GM12878 (cell line): ENCODE results near the gene PPP1R27. TPM values are rescaled to one million over a fixed set of nuclear protein-coding genes. Genes with fewer than 3 reads are reported as not detected.

ENCODE experiments used
- CBX5 ChIP-seq: sonication (generic); IDR thresholded peaks from 2 replicates; pipeline ENCODE4 v1.6.1; 2016; ENCODE audit warnings: low read depth, moderate library complexity, mild to moderate bottlenecking, inconsistent platforms
- CEBPB ChIP-seq, 2 experiments: fragments of 150-350 bp in 1 of 2; IDR thresholded peaks; 2 replicates each; pipeline ENCODE4 v1.6.1; 2012 to 2014; ENCODE audit warnings: low read depth in 2 of 2, low read length in 2 of 2, borderline replicate concordance in 1 of 2, inconsistent platforms in 1 of 2
- CREB1 ChIP-seq: IDR thresholded peaks from 2 replicates; pipeline ENCODE4 v1.6.1; 2012; ENCODE audit warnings: low read depth, mild to moderate bottlenecking, inconsistent platforms
- EED ChIP-seq: sonication (generic); IDR thresholded peaks from 2 replicates; pipeline ENCODE4 v1.6.1; 2016; ENCODE audit warnings: antibody characterized with exemption, low read depth
- EP300 ChIP-seq, 2 experiments: fragments of 150-350 bp in 1 of 2; IDR thresholded peaks; 2 replicates each; pipeline ENCODE4 v1.6.1; 2011 to 2012; ENCODE audit warnings: low read depth in 2 of 2, low read length in 2 of 2, borderline replicate concordance in 1 of 2, improper control_type of control experiment in 1 of 2, inconsistent platforms in 1 of 2; ENCODE audit not compliant: control insufficient read depth in 1 of 2
- FOXM1 ChIP-seq: IDR thresholded peaks from 2 replicates; pipeline ENCODE4 v1.6.1; 2012; ENCODE audit warnings: low read depth, mild to moderate bottlenecking, inconsistent platforms, low read length, moderate library complexity
- KDM1A ChIP-seq: fragments of 200-600 bp; sonication (generic); IDR thresholded peaks from 2 replicates; pipeline ENCODE4 v1.6.1; 2016; ENCODE audit warnings: borderline replicate concordance
- MEF2B ChIP-seq: fragments of 450-650 bp; IDR thresholded peaks from 2 replicates; pipeline ENCODE4 v1.6.1; 2018; ENCODE audit warnings: mild to moderate bottlenecking, moderate library complexity; ENCODE audit not compliant: partially characterized antibody, poor library complexity, severe bottlenecking
- NBN ChIP-seq: fragments of 450-650 bp; IDR thresholded peaks from 2 replicates; pipeline ENCODE4 v1.6.1; 2016
- NFIC ChIP-seq: IDR thresholded peaks from 2 replicates; pipeline ENCODE4 v1.6.1; 2012; ENCODE audit warnings: low read depth, mild to moderate bottlenecking, inconsistent platforms, low read length, moderate library complexity
- POLR2A ChIP-seq: IDR thresholded peaks from 2 replicates; pipeline ENCODE4 v1.6.1; 2011; ENCODE audit warnings: low read depth, mild to moderate bottlenecking, low read length
- POLR2AphosphoS5 ChIP-seq: IDR thresholded peaks from 2 replicates; pipeline ENCODE4 v1.6.1; 2011; ENCODE audit warnings: mild to moderate bottlenecking, low read length, inconsistent platforms
- SUPT20H ChIP-seq: IDR thresholded peaks from 2 replicates; pipeline ENCODE4 v1.6.1; 2011; ENCODE audit warnings: low read depth, mild to moderate bottlenecking, low read length, moderate library complexity, borderline replicate concordance; ENCODE audit not compliant: control insufficient read depth
- ZNF622 ChIP-seq: fragments of 450-650 bp; IDR thresholded peaks from 2 replicates; pipeline ENCODE4 v1.6.1; 2017; ENCODE audit warnings: mild to moderate bottlenecking, inconsistent platforms
- polyA plus RNA-seq, 11 experiments: library from polyadenylated mRNA; depleted of rRNA in 4 of 11; unstranded in 6 of 11; stranded (reverse) in 5 of 11; fragments of >200 nt; fragmentation: Nextera tagmentation in 4 of 11; fragmentation: Illumina TruSeq in 1 of 11; extraction: Ambion mirVana in 4 of 11; extraction: Trizol in 1 of 11; gene quantifications; 1 replicate in 1 of 11; 2 replicates in 10 of 11; pipeline versions ENCODE4 v1.2.1 to v1.2.3, GENCODE V29; 2011 to 2016; ENCODE audit warnings: inconsistent platforms in 2 of 11, missing spikeins in 2 of 11, low read depth in 1 of 11
- total RNA-seq, 4 experiments: library from RNA; depleted of rRNA in 3 of 4; stranded (reverse); fragments of >200 nt in 3 of 4; fragmentation: Illumina TruSeq in 1 of 4; extraction: Trizol in 1 of 4; gene quantifications; 2 replicates each; pipeline versions ENCODE4 v1.2.1 to v1.2.3, GENCODE V29; 2013 to 2021
- TF ChIP-seq, protein P1 (sequence below): IDR thresholded peaks from 2 replicates; pipeline ENCODE4 v1.6.1; 2011; ENCODE audit warnings: low read depth, low read length, improper control_type of control experiment, borderline replicate concordance
- TF ChIP-seq, protein P2 (sequence below): fragments of 450-650 bp; IDR thresholded peaks from 2 replicates; pipeline ENCODE4 v1.6.1; 2017; ENCODE audit warnings: antibody characterized with exemption, mild to moderate bottlenecking, moderate library complexity
- TF ChIP-seq, protein P3 (sequence below): IDR thresholded peaks from 2 replicates; pipeline ENCODE4 v1.6.1; 2011; ENCODE audit warnings: borderline replicate concordance, low read depth, mild to moderate bottlenecking, moderate library complexity, low read length; ENCODE audit not compliant: insufficient read depth, poor library complexity, severe bottlenecking
- TF ChIP-seq, protein P4 (sequence below): fragments of 450-650 bp; IDR thresholded peaks from 2 replicates; pipeline ENCODE4 v1.6.1; 2017; ENCODE audit warnings: mild to moderate bottlenecking

The PPP1R27 gene
- total and polyA plus RNA-seq, 10 of the 15 experiments (the other 5 are each of a cell fraction or from before 2014, with no cell fraction given): 0.17 to 1.6 (median 0.49) TPM; not detected in 3

DNA sequence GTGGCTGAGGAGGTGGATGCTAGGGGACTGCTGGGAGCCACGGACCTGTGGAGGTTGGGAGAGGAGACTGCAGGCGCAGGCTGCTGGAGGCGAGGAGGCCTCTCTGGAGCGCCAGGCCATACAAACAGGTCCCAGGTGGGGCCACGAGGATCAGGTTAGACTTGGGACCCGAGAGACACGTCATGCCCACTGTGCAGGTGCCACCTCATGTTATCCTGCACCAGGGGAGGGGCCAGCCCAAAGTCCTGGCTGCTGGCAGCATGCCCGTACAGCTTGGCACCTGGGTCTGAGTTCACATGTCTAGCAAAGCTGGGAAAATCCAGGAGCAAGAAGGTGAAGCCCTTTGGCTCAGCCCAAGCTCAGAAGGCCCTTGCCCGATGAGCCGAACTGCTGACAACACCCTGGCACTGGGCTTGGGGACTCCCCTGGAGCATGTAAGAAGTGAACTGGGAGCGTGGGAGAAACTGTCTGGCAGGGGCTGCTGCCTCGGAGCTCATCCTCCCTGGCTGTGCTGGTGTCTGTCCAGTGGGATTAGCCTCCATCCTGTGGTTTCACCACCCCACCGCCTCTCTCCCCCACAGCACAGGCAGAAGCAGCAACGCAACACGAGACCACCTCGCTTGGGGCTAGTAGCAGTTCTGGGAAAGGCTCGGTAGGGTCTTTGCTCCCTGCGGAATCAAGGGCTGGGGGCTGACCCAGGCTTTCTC is 31.0 kb upstream of the PPP1R27 start (continued):
- TF ChIP-seq EP300 (IDR thresholded peaks at IDR 0.05; ENCODE audit: borderline replicate concordance in 1 of 2, control insufficient read depth in 1 of 2, low read depth in 2 of 2, low read length in 2 of 2) (no peak), CBX5 (no peak), FOXM1 (no peak), CEBPB (IDR thresholded peaks at IDR 0.05; ENCODE audit: borderline replicate concordance in 1 of 2, low read depth in 2 of 2, low read length in 2 of 2) (no peak), SUPT20H (no peak), POLR2AphosphoS5 (peak; percentile 86), EED (no peak), ZNF622 (no peak), KDM1A (no peak), CREB1 (no peak), NFIC (no peak), MEF2B (no peak), POLR2A (peak; percentile 69), NBN (no peak)
- TF ChIP-seq, protein P1, sequence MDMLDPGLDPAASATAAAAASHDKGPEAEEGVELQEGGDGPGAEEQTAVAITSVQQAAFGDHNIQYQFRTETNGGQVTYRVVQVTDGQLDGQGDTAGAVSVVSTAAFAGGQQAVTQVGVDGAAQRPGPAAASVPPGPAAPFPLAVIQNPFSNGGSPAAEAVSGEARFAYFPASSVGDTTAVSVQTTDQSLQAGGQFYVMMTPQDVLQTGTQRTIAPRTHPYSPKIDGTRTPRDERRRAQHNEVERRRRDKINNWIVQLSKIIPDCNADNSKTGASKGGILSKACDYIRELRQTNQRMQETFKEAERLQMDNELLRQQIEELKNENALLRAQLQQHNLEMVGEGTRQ: no peak
- TF ChIP-seq, protein P2, sequence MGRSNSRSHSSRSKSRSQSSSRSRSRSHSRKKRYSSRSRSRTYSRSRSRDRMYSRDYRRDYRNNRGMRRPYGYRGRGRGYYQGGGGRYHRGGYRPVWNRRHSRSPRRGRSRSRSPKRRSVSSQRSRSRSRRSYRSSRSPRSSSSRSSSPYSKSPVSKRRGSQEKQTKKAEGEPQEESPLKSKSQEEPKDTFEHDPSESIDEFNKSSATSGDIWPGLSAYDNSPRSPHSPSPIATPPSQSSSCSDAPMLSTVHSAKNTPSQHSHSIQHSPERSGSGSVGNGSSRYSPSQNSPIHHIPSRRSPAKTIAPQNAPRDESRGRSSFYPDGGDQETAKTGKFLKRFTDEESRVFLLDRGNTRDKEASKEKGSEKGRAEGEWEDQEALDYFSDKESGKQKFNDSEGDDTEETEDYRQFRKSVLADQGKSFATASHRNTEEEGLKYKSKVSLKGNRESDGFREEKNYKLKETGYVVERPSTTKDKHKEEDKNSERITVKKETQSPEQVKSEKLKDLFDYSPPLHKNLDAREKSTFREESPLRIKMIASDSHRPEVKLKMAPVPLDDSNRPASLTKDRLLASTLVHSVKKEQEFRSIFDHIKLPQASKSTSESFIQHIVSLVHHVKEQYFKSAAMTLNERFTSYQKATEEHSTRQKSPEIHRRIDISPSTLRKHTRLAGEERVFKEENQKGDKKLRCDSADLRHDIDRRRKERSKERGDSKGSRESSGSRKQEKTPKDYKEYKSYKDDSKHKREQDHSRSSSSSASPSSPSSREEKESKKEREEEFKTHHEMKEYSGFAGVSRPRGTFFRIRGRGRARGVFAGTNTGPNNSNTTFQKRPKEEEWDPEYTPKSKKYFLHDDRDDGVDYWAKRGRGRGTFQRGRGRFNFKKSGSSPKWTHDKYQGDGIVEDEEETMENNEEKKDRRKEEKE: no peak
- TF ChIP-seq, protein P3, sequence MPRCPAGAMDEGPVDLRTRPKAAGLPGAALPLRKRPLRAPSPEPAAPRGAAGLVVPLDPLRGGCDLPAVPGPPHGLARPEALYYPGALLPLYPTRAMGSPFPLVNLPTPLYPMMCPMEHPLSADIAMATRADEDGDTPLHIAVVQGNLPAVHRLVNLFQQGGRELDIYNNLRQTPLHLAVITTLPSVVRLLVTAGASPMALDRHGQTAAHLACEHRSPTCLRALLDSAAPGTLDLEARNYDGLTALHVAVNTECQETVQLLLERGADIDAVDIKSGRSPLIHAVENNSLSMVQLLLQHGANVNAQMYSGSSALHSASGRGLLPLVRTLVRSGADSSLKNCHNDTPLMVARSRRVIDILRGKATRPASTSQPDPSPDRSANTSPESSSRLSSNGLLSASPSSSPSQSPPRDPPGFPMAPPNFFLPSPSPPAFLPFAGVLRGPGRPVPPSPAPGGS: peak; percentile 15
- TF ChIP-seq, protein P4, sequence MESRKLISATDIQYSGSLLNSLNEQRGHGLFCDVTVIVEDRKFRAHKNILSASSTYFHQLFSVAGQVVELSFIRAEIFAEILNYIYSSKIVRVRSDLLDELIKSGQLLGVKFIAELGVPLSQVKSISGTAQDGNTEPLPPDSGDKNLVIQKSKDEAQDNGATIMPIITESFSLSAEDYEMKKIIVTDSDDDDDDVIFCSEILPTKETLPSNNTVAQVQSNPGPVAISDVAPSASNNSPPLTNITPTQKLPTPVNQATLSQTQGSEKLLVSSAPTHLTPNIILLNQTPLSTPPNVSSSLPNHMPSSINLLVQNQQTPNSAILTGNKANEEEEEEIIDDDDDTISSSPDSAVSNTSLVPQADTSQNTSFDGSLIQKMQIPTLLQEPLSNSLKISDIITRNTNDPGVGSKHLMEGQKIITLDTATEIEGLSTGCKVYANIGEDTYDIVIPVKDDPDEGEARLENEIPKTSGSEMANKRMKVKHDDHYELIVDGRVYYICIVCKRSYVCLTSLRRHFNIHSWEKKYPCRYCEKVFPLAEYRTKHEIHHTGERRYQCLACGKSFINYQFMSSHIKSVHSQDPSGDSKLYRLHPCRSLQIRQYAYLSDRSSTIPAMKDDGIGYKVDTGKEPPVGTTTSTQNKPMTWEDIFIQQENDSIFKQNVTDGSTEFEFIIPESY: no peak
